ENCODE data around the gene RHAG.

Gene RHAG

DNA sequence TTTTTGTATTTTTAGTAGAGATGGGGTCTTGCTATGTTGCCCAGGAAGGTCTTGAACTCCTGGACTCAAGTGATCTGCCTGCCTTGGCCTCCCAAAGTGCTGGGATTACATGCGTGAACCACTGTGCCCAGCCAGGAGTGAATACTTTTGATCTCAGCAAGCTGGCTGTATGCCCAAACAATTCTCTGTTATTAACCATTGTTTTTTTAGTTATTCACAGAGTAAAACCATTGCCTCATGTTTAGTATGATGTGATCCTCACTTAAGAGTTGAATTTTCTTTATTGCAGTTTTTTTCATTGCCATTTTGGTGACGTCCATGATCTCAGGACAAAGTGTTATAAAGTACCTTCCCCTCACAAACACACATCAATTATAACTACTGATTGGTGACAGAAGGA, 71.4 kb downstream of the RHAG start:
- in situ Hi-C loops (cut with MboI; ENCODE audit: low sequenced_read_pairs) = no loop called here

DNA sequence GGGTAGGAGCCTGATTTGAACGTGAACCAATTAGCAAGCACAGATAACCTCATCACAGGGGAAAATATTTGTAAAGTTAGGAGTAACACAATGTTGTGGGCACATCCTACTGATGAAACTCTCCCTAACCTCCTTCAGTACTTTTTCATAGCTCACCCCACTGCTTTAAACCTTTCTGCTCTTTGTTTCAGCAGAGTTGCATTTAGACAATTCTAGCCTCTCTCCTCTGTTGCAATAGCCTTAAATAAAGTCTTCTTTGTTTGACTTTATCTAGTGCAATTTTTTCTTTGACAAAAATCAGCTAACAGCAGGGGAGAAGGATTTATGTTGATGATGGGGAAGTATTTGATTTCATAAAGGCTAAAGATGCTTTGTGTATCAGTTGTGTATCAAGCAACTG, 72.1 kb downstream of the RHAG start:
- in situ Hi-C loops (cut with MboI; ENCODE audit: low sequenced_read_pairs) = no loop called here

DNA sequence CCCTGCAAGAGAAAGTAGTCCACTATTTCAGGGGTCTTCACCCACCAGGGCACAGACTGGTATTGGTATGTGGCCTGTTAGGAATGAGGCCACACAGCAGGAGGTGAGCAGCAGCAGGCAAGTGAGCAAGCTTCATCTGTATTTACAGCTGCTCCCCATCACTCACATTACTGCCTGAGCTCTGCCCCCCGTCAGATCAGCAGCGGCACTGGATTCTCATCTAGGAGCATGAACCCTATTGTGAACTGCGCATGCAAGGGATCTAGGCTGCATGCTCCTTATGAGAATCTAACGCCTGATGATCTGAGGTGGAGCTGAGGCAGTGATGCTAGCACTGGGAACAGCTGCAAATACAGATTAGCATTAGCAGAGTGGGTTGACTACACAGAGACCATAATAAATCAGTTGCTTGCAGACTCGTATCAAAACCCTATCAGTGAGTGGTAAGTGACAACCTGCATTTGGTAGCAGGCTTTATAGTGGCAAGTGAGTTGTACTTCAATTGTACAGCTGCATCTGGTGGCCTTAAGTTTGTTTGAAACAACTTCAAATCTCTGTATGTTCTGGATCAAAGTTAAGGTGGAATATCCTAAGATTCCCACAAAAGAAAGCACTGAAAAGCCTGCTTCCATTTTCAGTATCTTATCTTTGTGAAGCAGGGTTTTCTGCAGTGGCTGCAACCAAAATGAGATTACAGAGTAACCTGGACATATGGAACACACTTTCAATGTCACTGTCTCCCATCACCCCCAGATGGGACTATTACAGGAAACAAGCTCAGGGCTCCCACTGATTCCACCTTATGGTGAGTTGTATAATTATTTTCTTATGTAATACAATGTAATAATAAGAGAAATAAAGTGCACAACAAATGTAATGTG, 73.4 kb downstream of the RHAG start:
- in situ Hi-C loops (cut with MboI; ENCODE audit: low sequenced_read_pairs) = no loop called here

DNA sequence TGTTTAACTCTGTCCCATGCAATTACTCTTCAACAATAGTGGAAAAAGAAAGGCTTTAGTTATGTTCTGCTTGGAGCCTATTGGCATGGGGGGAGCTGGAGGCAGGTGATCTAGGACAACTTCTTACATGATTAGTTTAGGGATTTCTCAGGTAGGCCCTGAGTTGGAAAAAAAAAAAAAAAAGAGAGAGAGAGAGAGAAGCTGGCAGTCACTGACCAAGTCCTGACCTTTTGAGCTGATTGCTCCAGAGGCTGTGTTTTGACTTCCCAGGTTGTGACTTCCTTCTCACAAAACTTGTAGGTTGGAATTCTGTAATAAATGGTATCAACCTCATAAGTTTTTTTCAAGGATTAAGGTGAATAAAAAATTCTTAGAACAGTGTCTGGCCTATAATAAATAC, 78.4 kb downstream of the RHAG start:
- in situ Hi-C loops (cut with MboI; ENCODE audit: low sequenced_read_pairs) = no loop called here

DNA sequence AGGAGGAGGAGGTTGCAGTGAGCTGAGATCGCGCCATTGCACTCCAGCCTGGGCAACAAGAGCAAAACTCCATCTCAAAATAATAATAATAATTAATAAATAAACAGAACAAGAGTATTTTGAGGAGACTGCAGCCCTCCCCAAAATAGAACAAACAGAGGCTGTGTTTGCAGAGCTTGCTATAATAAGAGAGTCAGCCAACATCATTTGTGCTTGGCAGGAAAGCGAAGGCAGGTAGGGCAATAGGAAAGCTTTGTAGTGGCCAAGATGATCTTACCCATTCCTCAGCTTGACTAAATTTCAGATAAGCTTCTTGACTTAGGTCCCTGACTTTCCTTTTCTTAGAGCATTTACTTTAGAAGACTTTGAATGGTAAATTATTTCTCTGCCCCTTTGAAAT, 79.5 kb downstream of the RHAG start:
- in situ Hi-C loops (cut with MboI; ENCODE audit: low sequenced_read_pairs) = no loop called here

DNA sequence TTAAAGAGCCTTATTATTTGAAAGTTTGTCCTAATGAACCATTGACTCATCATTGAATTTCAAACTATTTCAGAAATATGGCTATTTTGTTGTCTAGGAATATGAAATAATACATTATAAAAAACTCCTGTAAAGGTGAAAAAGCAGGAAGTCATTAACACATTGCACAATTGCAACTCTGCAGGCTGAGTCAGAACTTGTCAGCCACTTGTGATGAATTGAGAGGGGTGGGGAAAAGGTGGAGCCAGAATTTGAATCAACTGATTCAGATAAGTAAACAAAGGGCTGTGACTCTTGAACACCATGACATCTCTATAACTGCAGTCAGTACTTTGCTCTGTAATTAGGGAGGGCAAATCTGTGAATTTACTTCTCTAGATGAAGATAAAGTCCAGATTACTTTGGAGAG, 80.2 kb downstream of the RHAG start:
- in situ Hi-C loops (cut with MboI; ENCODE audit: low sequenced_read_pairs) = no loop called here

DNA sequence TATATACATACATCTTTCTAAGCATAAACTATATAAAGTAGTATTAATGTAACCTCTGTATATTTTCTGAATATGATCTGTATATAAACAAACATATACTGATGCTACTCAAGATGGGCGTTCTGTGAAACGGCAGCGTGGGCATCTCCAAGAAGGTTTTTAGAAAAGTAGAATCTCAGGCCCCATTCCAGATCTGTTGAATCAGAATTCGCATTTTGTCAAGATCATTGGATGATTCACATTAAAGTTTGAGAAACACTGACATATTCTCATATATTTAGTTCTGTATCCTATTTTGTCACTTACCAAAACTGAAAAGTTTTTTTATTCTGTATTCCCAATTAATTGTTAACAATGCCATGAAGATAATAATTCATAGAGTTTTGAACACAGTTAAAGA, 80.7 kb downstream of the RHAG start:
- in situ Hi-C loops (cut with MboI; ENCODE audit: low sequenced_read_pairs) = no loop called here

All from HL-60/S4 treated with phorbol 12-myristate 13-acetate at 8.2 ng/mL for 4 days and 3 days (cell line).